ENCODE measurements around the gene SNAPC3. TPM values are rescaled to one million over a fixed set of nuclear protein-coding genes. Genes with fewer than 3 reads are reported as not detected.

The SNAPC3 gene
- total RNA-seq, 1 donor from 2014 or later: 68.7 TPM

DNA sequence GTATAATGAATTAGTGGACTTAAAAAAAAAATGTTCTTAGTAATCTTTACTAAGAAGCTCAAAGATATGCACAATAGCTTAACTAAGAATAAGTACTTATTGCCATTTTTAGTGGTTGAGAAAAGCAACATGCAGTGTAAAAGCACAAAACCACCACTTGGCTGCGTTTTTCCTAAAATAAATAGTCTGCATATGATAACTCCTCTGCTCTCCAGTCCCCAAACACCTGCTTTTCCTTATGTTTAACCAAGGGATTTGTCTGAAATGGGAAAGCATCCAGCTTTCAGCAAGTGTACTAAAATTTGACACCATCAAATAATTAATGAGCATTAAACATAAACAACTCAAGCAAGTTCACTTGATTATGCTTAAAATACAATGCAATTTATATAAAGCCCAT lies 46.7 kb downstream of the SNAPC3 start:
- Histone ChIP-seq H3K4me1 (no peaks in the 10 kb centered on the region), H3K4me2 (no peak overlapping the region), H3K9me3 (ENCODE audit: low read depth) (no peaks in the 10 kb centered on the region), H3K9ac (no peak overlapping the region), H3K4me3 (no peak overlapping the region), H3K27ac (peak overlapping the region; percentile 49), H3K27me3 (no peaks in the 10 kb centered on the region), H2AFZ (replicated peaks) (no peak overlapping the region), H4K20me1 (ENCODE audit: low read depth) (no peaks in the 10 kb centered on the region), H3K36me3 (peaks cover 77% of the 10 kb centered on the region), H3K79me2 (ENCODE audit: low read depth) (peaks cover 3% of the 10 kb centered on the region), H3F3A (ENCODE audit: low read depth) (peaks cover 78% of the 10 kb centered on the region)
- no peaks in the 10 kb centered on the region for H3K27me3 Mint-ChIP-seq (ENCODE audit: insufficient read depth, low read depth)
- no peak overlapping the region for H3K27ac Mint-ChIP-seq
- TF ChIP-seq, protein P1, sequence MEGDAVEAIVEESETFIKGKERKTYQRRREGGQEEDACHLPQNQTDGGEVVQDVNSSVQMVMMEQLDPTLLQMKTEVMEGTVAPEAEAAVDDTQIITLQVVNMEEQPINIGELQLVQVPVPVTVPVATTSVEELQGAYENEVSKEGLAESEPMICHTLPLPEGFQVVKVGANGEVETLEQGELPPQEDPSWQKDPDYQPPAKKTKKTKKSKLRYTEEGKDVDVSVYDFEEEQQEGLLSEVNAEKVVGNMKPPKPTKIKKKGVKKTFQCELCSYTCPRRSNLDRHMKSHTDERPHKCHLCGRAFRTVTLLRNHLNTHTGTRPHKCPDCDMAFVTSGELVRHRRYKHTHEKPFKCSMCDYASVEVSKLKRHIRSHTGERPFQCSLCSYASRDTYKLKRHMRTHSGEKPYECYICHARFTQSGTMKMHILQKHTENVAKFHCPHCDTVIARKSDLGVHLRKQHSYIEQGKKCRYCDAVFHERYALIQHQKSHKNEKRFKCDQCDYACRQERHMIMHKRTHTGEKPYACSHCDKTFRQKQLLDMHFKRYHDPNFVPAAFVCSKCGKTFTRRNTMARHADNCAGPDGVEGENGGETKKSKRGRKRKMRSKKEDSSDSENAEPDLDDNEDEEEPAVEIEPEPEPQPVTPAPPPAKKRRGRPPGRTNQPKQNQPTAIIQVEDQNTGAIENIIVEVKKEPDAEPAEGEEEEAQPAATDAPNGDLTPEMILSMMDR (IDR thresholded peaks at IDR 0.05): no peak
- no peak for TF ChIP-seq EZH2phosphoT487 (IDR thresholded peaks at IDR 0.05)
- TF ChIP-seq EZH2 (IDR thresholded peaks at IDR 0.05): no peak
- H3K4me3 Mint-ChIP-seq: no peak overlapping the region
- H3K36me3 Mint-ChIP-seq: peaks cover 31% of the 10 kb centered on the region
- DNase-seq (ENCODE audit: low spot score): no peak
- no peaks in the 10 kb centered on the region for H3K9me3 Mint-ChIP-seq
- H3K4me1 Mint-ChIP-seq: no peaks in the 10 kb centered on the region

DNA sequence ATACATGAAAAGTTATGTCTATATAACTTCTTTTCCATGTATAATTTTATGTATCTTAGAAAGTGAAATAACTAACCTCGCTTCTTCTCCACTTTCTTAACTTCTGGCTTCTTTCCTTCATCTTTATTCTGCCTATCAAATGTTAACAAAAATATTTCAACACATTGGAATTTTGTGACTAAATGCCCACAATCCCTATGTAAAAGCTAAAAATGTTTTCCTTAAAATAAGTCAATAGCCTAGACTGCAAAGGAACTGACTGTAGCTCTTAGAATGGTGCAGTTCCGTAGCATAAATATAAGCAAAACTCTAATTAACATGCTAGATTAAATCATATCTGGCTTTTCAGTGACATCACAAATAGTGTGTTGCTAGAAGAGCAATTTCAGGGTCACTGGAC lies 47.2 kb downstream of the SNAPC3 start:
- Histone ChIP-seq H3K36me3 (peaks cover 76% of the 10 kb centered on the region), H3K27ac (peak overlapping the region; percentile 49), H3K9ac (no peak overlapping the region), H3K4me3 (no peak overlapping the region), H3K4me2 (no peak overlapping the region), H3K4me1 (no peaks in the 10 kb centered on the region), H3K79me2 (ENCODE audit: low read depth) (peaks cover 7% of the 10 kb centered on the region), H2AFZ (replicated peaks) (no peak overlapping the region), H3F3A (ENCODE audit: low read depth) (peaks cover 78% of the 10 kb centered on the region), H3K9me3 (ENCODE audit: low read depth) (no peaks in the 10 kb centered on the region), H4K20me1 (ENCODE audit: low read depth) (peaks cover 2% of the 10 kb centered on the region), H3K27me3 (no peaks in the 10 kb centered on the region)
- no peaks in the 10 kb centered on the region for H3K27me3 Mint-ChIP-seq (ENCODE audit: insufficient read depth, low read depth)
- DNase-seq (ENCODE audit: low spot score): no peak
- no peak for TF ChIP-seq EZH2 (IDR thresholded peaks at IDR 0.05)
- no peak for TF ChIP-seq EZH2phosphoT487 (IDR thresholded peaks at IDR 0.05)
- TF ChIP-seq, protein P1 (IDR thresholded peaks at IDR 0.05): no peak
- no peak overlapping the region for H3K4me3 Mint-ChIP-seq
- peaks cover 31% of the 10 kb centered on the region for H3K36me3 Mint-ChIP-seq
- H3K9me3 Mint-ChIP-seq: no peaks in the 10 kb centered on the region
- H3K27ac Mint-ChIP-seq: no peak overlapping the region
- H3K4me1 Mint-ChIP-seq: no peaks in the 10 kb centered on the region

DNA sequence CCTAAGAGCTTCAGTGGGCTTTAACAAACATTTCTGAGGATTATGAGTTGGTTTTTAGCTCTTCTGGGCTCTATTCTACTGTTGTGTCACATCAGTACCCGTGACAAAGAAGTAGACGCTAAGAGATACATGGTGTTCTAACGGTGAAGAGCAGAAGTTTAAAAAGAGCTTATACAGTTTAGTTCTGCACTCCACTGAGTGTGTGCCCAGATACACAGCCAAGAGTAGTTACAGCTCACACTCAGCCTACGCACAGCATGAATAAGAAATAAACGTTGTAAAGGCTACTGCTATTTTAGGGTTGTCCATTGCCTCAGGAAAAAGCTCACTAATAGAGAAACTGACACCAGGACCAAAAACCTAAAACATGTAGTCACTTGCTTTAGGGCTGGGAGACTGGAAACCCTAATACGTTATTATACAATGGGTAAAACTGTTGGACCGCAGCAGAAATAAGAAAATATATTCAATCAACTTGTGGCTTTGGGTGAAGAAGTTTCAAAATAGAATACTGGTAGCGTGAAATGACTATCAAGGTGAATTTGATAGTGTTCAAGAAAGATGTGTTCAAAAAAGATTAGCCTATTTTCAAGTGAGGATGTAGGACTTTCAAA lies 53.4 kb downstream of the SNAPC3 start:
- no peak overlapping the region for H3K4me3 Mint-ChIP-seq
- Histone ChIP-seq H3K4me1 (no peaks in the 10 kb centered on the region), H3K9me3 (ENCODE audit: low read depth) (no peaks in the 10 kb centered on the region), H2AFZ (replicated peaks) (no peak overlapping the region), H3K27ac (no peak overlapping the region), H3K79me2 (ENCODE audit: low read depth) (peaks cover 47% of the 10 kb centered on the region), H3K4me2 (no peak overlapping the region), H4K20me1 (ENCODE audit: low read depth) (peaks cover 15% of the 10 kb centered on the region), H3K4me3 (no peak overlapping the region), H3K27me3 (no peaks in the 10 kb centered on the region), H3F3A (ENCODE audit: low read depth) (peaks cover 49% of the 10 kb centered on the region), H3K9ac (no peak overlapping the region), H3K36me3 (peaks cover 62% of the 10 kb centered on the region)
- no peaks in the 10 kb centered on the region for H3K4me1 Mint-ChIP-seq
- H3K9me3 Mint-ChIP-seq: no peaks in the 10 kb centered on the region
- H3K27me3 Mint-ChIP-seq (ENCODE audit: insufficient read depth, low read depth): no peaks in the 10 kb centered on the region
- H3K27ac Mint-ChIP-seq: no peak overlapping the region
- TF ChIP-seq, protein P1 (IDR thresholded peaks at IDR 0.05): no peak
- TF ChIP-seq EZH2 (IDR thresholded peaks at IDR 0.05): no peak
- TF ChIP-seq EZH2phosphoT487 (IDR thresholded peaks at IDR 0.05): no peak
- peaks cover 15% of the 10 kb centered on the region for H3K36me3 Mint-ChIP-seq
- DNase-seq (ENCODE audit: low spot score): no peak

Data from neural progenitor cell (in vitro differentiated cells).